HS-27A (cell line): ENCODE measurements around the gene RNU1-1.
"Not testable (repeated sequence)": the region's sequence is repeated elsewhere in the genome, so short reads cannot be mapped to it uniquely, and the experiment has no call there.

Source experiments
- DNase-seq: peaks from one replicate; pipeline ENCODE4 v3.0.0-alpha.2; 2012; ENCODE audit warnings: low read depth, missing footprints

The RNU1-1 gene

DNA sequence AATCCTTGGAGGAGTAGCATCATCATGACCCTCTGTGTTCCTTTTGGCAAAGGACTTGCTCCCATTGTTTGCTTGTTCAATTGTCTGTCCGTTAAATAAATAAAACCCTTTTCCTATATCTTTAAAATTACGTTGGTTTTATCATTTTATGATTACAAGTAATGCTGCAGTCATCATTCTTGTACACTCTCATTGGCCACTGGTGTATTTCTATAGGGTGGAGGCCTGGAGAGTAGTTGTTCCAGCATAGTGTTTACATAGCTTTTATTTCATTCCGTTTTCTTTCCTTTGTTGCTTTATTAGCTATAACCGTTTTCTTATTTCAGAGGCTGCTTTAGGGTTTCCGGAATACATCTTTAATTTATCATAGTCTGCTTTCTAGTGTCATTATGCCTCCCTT, 7.6 kb upstream of the RNU1-1 start:
- DNase-seq = not testable (repeated sequence)

- no peak for DNase-seq
Observed at GRCh38 chr1:16521288-16521583, 7.2 kb upstream of the RNU1-1 start.

- DNase-seq = peak; percentile 35
Observed at GRCh38 chr1:16520435-16521287, 6.6 kb upstream of the RNU1-1 start.

GRCh38 chr1:16519255-16519951, 5.3 kb upstream of the RNU1-1 start:
- DNase-seq = not testable (repeated sequence)

- DNase-seq = not testable (repeated sequence)
Observed at GRCh38 chr1:16518913-16519254, 4.8 kb upstream of the RNU1-1 start.

- not testable (repeated sequence) for DNase-seq
Observed at GRCh38 chr1:16516694-16517410, 2.8 kb upstream of the RNU1-1 start.

- peak; percentile 92 for DNase-seq
Observed at GRCh38 chr1:16513412-16514106, 526 bp downstream of the RNU1-1 start.

GRCh38 chr1:16512624-16513411, 1.3 kb downstream of the RNU1-1 start:
- DNase-seq = not testable (repeated sequence)

DNA sequence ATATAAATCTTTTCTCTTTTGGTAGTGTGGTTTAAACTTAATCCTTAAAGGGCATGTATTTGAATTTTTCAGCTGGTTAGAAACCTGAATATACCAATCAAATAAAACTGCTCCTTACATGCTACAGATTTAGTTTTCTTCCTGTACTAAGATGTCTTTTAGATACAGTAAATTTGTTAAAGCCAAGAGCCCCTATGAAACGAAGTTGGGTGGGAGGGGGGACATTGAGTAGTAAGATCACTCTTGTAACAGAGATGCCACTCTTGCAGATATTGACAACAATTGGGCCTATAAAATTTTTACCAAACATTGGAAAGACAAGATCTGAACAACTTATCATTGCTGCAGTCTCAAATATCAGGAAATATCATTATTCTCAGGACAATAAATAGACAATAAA, 2.2 kb downstream of the RNU1-1 start:
- DNase-seq = not testable (repeated sequence)

DNA sequence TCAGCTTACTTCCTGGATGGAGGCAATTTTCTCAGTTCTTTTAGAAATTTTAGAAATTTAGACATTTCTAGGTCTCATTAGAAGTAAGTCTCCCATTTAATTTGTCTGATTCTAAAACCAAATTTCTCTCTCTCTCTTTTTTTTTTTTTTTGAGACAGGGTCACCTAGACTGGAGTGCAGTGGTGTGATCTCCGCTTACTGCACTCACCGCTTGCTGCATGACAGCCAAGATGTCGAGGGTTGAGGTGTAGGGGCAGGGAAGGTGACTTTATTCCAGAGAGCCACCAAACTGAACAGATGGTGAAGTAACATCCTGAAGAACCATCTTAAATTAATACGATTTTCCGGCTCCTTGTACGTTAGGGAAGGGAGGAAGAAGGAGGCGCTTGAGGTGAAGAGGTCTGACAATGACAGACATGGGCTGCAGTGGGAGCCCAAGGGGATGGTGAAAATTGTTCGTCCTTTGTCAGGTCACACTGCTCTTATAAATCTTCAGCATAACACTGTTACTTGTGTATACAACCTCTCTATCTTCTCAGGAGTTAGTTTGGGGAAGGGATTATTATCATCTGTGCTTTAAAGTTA, 5.1 kb downstream of the RNU1-1 start:
- DNase-seq = not testable (repeated sequence)

- not testable (repeated sequence) for DNase-seq
Observed at GRCh38 chr1:16506364-16507136, 7.5 kb downstream of the RNU1-1 start.

- DNase-seq = not testable (repeated sequence)
Observed at GRCh38 chr1:16505870-16506269, 8.2 kb downstream of the RNU1-1 start.

DNA sequence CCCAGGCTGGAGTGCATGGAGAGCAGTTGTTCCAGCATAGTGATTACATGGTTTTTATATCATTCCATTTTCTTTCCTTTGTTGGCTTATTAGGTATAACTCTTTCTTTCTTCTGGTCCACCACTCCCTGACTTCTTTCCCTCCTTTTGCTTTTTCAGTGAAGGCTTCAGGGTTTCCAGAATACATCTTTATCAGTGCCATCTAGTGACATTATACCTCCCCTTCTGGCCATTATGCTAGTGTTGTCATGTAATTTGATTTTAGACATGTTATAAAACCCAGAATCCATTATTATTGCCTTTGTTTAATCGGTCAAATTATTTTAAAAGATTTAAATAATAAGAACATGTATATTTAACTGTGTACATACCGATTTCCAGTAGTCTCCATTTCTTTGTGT, 10.6 kb downstream of the RNU1-1 start:
- DNase-seq = no peak

- not testable (repeated sequence) for DNase-seq
Observed at GRCh38 chr1:16501446-16501845, 12.6 kb downstream of the RNU1-1 start.

DNA sequence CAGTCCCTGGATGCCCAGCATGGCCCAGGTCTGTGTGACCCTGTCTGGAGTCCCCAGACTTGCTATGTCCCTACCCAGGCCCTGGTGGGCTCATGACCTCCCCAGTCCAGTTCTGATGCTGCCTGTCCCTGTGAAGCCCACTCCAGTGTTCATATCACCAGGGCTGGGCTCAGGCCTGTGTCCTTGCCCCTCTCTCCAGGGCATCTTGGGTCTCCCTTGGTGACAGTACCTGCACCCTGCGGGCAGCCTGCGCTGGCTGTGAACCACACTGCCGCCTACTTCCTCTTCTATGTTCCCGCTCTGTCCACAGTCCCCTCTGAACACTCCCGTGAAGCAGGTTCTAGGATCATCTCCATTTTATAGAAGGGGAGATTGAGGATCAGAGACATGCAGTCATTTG, 13.1 kb downstream of the RNU1-1 start:
- not testable (repeated sequence) for DNase-seq

- DNase-seq = not testable (repeated sequence)
Observed at GRCh38 chr1:16500466-16500865, 13.6 kb downstream of the RNU1-1 start.

DNA sequence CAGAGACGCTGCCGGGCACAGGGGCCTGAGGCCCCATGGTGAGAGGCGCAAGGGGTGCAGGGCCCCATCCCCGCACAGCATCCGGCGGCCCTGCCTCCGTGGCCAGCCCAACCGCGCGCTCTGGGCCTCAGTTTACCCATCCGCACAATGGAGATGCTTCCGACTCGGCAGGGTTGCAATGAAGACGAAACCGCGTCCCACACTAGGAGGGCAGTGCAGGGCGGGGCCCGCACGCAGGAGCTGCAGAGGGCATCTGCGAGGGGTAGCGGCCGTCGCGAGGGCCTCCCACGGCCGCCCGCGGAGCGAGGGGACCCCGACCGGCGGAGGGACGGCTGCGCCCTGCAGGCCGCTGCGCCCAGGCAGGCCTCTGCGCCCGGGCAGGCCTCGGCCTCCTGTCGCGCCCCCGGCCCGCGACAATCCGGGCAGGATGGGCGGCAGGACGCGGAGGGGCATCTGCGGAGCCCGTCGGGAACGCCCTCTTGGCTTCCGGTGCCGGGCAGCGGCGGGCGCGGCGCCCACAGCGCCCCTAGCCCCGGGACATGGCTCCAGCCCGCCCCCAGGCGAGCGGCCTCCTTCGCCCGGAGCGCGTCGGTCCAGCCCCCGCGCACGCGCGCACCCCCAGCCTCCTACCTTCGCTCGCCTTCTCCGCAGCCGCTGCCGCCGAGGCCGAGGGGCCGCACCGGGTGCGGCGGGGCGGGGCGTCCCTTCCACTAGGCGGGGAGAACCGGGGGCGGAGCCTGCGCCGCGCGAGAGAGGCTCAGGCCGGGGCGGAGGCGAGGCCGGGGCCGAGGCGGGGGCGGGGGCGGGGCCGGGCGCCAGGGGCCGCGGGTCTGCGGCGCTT, 15.3 kb downstream of the RNU1-1 start:
- DNase-seq = peak; percentile 41

DNA sequence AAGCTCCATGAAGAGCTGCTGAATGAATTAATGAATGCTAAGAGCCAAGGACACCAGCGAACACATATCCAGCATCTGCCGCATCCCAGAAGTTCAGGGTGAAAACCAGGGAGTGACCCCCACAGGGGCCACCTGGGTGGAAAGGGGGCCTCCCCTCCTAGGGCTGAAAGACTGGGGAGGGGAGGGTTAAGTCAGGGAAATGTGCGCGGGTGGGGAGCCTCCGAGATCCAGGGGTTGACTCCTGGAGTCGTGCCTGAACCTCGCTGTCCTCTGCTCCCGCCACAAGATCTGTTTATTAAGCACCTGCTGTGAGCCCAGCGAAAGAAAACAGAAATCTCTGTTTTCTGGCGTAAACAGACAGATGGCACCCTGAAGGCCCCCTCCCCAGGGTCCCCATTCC, 16.0 kb downstream of the RNU1-1 start:
- not testable (repeated sequence) for DNase-seq

DNA sequence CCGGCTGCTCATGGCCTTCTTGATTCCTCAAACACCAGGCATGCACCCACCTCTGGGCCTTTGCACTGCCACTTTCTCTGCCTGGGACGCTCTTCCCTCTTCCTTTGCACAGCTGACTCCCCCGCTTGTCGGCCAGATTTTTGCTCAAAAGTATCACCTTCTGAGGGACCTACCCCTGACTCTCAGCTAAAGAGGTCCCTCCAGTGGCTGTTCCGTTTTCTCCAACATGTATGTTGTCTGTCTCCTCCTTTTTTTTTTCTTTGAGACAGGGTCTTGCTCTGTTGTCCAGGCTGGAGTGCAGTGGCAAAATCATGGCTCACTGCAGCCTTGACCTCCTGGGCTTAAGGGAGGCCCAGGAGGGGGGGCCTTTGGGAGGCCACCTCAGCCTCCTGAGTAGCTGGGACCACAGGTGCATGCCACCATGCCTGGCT, 16.6 kb downstream of the RNU1-1 start:
- not testable (repeated sequence) for DNase-seq
